Chondrocyte (in vitro differentiated cells): ENCODE data around the gene UPF1. TPM values are rescaled to one million over a fixed set of nuclear protein-coding genes. Genes with fewer than 3 reads are reported as not detected.

Experiments used
- DNase-seq: peaks from one replicate; pipeline ENCODE4 v3.0.0; 2021; ENCODE audit warnings: mixed read lengths, low spot score
- H3K27ac Mint-ChIP-seq: one replicate; pipeline ENCODE4 v1.8.0; 2021; ENCODE audit warnings: mild to moderate bottlenecking, moderate library complexity, mixed read lengths; ENCODE audit not compliant: unreplicated experiment
- H3K27me3 Mint-ChIP-seq: 2 replicates; pipeline ENCODE4 v1.8.0; 2021; ENCODE audit warnings: low read depth, mixed read lengths
- H3K36me3 Mint-ChIP-seq: 2 replicates; pipeline ENCODE4 v1.8.0; 2021; ENCODE audit warnings: low read depth, mixed read lengths
- H3K4me1 Mint-ChIP-seq: 2 replicates; pipeline ENCODE4 v1.8.0; 2021; ENCODE audit warnings: low read depth, mild to moderate bottlenecking, mixed read lengths
- H3K4me3 Mint-ChIP-seq: one replicate; pipeline ENCODE4 v1.8.0; 2021; ENCODE audit warnings: mild to moderate bottlenecking, moderate library complexity, mixed read lengths; ENCODE audit not compliant: unreplicated experiment
- H3K9me3 Mint-ChIP-seq: 2 replicates; pipeline ENCODE4 v1.8.0; 2021; ENCODE audit warnings: low read depth, mixed read lengths
- total RNA-seq: library from RNA; stranded (reverse); gene quantifications from 3 replicates; pipeline ENCODE4 v1.2.1, GENCODE V29; 2021
- TF ChIP-seq, protein P1 (sequence below): fragments of 200-600 bp; sonication (generic); IDR thresholded peaks from 2 replicates; pipeline ENCODE4 v1.5.0; 2021; ENCODE audit warnings: antibody characterized with exemption, mild to moderate bottlenecking, moderate library complexity

The UPF1 gene
- total RNA-seq, 1 donor from 2014 or later, result 40.4 TPM

DNA sequence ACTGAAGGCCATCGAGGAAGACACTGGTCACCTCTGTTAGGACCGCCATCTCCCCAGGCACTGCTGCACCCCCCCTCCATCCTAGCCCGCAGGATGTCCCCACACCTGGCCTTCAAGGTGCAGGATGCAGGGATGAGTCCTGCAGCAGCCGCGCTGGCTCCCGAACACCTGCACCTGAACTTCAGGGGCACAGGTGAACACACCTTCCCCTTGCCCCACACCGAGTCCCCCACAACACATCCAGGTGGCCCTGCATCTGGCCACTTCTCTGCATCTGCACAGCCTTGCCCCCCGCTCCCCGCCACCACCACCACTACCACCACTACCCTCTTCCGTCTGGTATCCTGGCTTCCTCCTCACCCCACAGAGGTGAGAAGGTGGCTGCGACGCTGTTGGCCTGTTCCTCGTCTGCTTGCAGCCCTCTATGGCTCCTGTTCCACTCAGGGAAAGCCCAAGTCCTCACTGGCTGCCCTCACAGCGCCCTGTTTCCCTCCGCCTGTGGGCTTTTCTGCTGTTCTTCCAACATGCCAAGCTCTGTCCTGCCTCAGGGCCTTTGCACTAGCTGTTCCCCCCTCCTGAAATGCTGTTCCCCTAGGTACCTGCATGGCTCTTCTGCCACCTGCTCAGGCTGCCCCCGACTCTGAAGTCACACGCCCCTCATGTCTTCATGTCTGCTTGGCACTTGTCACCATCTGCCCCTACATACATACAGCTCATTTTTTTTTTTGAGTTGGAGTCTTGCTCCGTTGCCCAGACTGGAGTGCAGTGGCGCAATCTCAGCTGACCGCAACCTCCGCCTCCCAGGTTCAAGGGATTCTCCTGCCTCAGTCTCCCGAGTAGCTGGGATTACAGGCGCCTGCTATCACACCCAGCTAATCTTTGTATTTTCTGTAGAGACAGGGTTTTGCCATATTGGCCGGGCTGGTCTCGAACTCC, 65.6 kb downstream of the UPF1 start:
- H3K36me3 Mint-ChIP-seq, result peaks cover 2% of the 10 kb centered on the region
- TF ChIP-seq, protein P1, sequence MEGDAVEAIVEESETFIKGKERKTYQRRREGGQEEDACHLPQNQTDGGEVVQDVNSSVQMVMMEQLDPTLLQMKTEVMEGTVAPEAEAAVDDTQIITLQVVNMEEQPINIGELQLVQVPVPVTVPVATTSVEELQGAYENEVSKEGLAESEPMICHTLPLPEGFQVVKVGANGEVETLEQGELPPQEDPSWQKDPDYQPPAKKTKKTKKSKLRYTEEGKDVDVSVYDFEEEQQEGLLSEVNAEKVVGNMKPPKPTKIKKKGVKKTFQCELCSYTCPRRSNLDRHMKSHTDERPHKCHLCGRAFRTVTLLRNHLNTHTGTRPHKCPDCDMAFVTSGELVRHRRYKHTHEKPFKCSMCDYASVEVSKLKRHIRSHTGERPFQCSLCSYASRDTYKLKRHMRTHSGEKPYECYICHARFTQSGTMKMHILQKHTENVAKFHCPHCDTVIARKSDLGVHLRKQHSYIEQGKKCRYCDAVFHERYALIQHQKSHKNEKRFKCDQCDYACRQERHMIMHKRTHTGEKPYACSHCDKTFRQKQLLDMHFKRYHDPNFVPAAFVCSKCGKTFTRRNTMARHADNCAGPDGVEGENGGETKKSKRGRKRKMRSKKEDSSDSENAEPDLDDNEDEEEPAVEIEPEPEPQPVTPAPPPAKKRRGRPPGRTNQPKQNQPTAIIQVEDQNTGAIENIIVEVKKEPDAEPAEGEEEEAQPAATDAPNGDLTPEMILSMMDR, result no peak
- no peak for DNase-seq
- H3K4me1 Mint-ChIP-seq, result peaks cover 3% of the 10 kb centered on the region
- H3K27ac Mint-ChIP-seq, result no peak overlapping the region
- no peaks in the 10 kb centered on the region for H3K9me3 Mint-ChIP-seq
- no peaks in the 10 kb centered on the region for H3K27me3 Mint-ChIP-seq
- no peak overlapping the region for H3K4me3 Mint-ChIP-seq

DNA sequence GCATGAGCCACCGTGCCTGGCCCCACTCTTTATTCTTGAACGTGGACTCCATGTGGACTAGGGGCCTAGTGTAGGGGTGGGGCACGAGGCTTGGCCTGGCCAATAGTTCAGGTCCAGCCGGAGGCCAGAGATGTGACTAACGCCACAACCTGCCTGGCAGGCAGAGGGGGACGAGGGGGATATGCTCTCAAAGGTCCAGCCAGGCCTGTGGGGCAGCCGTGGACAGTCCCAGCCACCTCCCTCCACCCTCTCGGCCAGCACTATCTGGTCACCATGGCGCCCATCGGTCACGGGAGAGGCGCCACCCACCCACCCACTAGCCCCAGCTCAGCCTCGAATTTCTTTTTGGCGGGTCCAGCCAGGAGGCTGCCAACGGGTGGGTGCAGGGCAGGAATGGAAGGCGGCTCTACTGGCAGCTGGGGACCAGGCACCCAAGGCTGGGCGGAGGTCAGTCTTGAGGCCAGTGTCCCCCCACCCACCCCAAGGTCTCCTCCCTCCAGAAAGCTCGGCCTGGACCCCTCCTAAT, 66.4 kb downstream of the UPF1 start:
- Mint-ChIP-seq H3K27ac (no peak overlapping the region), H3K27me3 (no peaks in the 10 kb centered on the region), H3K36me3 (peaks cover 2% of the 10 kb centered on the region), H3K4me3 (no peak overlapping the region), H3K4me1 (peaks cover 3% of the 10 kb centered on the region), H3K9me3 (no peaks in the 10 kb centered on the region)
- TF ChIP-seq, protein P1, result no peak
- DNase-seq, result no peak

GRCh38 chr19:18898607-18899408, 67.0 kb downstream of the UPF1 start:
- H3K36me3 Mint-ChIP-seq, result peaks cover 2% of the 10 kb centered on the region
- TF ChIP-seq, protein P1, result no peak
- H3K9me3 Mint-ChIP-seq, result no peaks in the 10 kb centered on the region
- no peaks in the 10 kb centered on the region for H3K27me3 Mint-ChIP-seq
- no peak overlapping the region for H3K4me3 Mint-ChIP-seq
- DNase-seq, result peak; percentile 62
- no peak overlapping the region for H3K27ac Mint-ChIP-seq
- H3K4me1 Mint-ChIP-seq, result peaks cover 3% of the 10 kb centered on the region

DNA sequence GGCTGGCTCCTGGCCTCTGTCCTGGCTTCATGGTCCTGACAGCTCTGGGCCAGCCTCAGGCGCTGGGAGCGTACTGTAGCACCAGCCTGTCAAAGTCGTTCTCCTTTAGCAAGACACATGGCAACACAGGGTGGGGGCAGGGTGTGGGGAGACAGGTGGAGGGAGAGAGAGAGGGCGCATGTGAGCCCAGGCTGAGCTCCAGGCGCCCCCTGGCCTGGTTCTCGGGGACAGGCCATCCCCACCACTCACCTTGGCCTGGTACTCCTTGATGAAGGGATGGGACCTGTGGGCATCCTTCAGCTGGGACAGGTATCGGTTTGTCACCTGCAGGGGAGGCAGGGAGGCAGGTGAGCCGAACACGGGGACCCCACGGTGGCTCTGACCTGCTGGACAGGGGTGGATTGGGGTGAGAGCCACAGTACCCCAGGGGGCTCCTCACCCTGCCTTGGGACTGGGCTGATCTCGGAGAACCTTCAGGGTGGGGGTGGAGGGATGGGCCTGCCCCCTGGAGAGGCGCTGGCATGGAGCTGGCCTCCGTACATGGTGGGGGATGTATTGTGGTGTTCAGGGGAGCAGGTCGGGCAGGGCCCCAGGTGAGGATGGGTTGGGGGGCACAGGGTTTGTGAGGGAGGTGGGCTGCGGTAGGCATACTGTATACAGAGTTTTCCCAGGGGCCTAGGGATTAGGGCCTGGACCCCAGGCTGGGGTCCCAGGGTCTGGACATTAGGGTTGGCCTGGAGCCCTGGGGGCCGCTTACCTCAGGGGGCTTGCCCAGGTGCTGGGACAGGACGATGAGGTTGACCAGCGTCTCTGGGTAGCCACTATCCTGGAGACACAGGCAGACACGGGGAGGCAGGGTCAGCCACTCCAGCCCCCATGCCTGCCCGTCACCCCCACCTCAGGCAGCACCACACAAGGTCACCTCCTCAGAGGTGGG, 68.1 kb downstream of the UPF1 start:
- Mint-ChIP-seq H3K36me3 (peaks cover 2% of the 10 kb centered on the region), H3K9me3 (no peaks in the 10 kb centered on the region), H3K4me3 (no peak overlapping the region), H3K4me1 (peaks cover 3% of the 10 kb centered on the region), H3K27ac (no peak overlapping the region), H3K27me3 (no peaks in the 10 kb centered on the region)
- TF ChIP-seq, protein P1, result no peak
- DNase-seq, result peak; percentile 74
